Activated naive CD8-positive, alpha-beta T cell treated with anti-CD3 and anti-CD28 coated beads, Interleukin-2, amount 10 ng/mL, durations not matched to agents 7 days and 5 days (primary cell): Measurements from ENCODE around the gene ALDH1L1. TPM values are rescaled to one million over a fixed set of nuclear protein-coding genes. Genes with fewer than 3 reads are reported as not detected.

ENCODE experiments used
- ATAC-seq: fragments of 150-1000 bp; cut with Tn5 transposase; one replicate; pipeline ENCODE4 v1.10.0; 2021; ENCODE audit warnings: low read depth, moderate library complexity
- POLR2A ChIA-PET: fragments of 350-600 bp; sonication (Branson Sonifier 250); formaldehyde crosslinking; loops from one replicate; lab custom pipeline; 2021; ENCODE audit warnings: antibody characterized with exemption; lab: Charles Lee
- DNase-seq: peaks from one replicate; pipeline ENCODE4 v3.0.0; 2021
- H3K27ac Mint-ChIP-seq: one replicate; pipeline ENCODE4 v1.8.0; 2022; ENCODE audit warnings: mild to moderate bottlenecking, mixed read lengths
- H3K27me3 Mint-ChIP-seq: one replicate; pipeline ENCODE4 v1.8.0; 2022; ENCODE audit warnings: mild to moderate bottlenecking, moderate library complexity, mixed read lengths
- H3K36me3 Mint-ChIP-seq: one replicate; pipeline ENCODE4 v1.8.0; 2021; ENCODE audit warnings: mild to moderate bottlenecking, mixed read lengths
- H3K4me1 Mint-ChIP-seq: one replicate; pipeline ENCODE4 v1.8.0; 2021; ENCODE audit warnings: mixed read lengths
- H3K4me3 Mint-ChIP-seq: one replicate; pipeline ENCODE4 v1.8.0; 2022; ENCODE audit warnings: mild to moderate bottlenecking, moderate library complexity, mixed read lengths
- H3K9me3 Mint-ChIP-seq: one replicate; pipeline ENCODE4 v1.8.0; 2021; ENCODE audit warnings: mixed read lengths
- total RNA-seq, 2 experiments: library from RNA; stranded (reverse); gene quantifications; one replicate each; pipeline ENCODE4 v1.2.3, GENCODE V29; 2021

Gene ALDH1L1
- total RNA-seq, 2 experiments from 2014 or later, result not detected

DNA sequence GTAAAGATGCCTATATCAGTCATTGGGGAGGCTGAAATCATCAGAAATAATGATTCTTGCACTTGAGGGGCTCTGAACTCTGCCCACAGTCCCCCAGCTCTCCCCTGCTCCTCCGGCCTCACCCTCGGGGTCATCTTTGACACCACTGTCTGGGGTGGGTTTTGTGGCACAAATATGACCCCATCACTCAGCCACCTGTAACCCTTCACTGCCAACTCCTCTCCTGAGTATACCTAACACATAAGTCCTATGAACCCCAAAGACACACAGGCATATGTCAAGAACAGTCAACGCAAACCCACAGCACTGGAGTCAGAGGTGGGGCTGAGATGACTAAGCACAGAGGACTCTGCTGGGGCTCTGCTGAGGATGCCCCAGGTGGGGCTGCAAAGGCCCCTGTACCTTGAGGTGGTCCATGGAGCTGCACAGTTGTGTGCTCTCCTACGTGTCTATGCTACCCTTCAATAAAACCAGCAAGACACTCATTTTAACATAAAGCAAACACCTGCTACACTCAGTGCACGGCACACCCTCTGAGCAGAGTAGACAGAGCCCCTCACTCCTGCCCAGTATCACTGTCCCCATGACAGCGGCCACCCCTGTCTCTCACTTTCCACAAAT, 126.3 kb downstream of the ALDH1L1 start:
- Mint-ChIP-seq H3K27me3 (no peaks in the 10 kb centered on the region), H3K4me3 (no peak overlapping the region), H3K9me3 (no peaks in the 10 kb centered on the region), H3K27ac (no peak overlapping the region), H3K4me1 (peaks cover 10% of the 10 kb centered on the region), H3K36me3 (no peaks in the 10 kb centered on the region)
- DNase-seq (no peak), ATAC-seq (no peak)
- POLR2A ChIA-PET, result no interaction called here

Other genes with a start within 250 kb of the ALDH1L1 start
- not detected for gene ROPN1B, start 211.4 kb downstream of the ALDH1L1 start, total RNA-seq
- gene SLC41A3, start 96.5 kb downstream of the ALDH1L1 start, total RNA-seq, result 10 to 100 TPM; 32.2 to 32.4 TPM
- gene KLF15, start 176.8 kb upstream of the ALDH1L1 start, total RNA-seq, result under 1 TPM; 0.11 to 0.22 TPM
- not detected for gene CFAP100, start 214.3 kb upstream of the ALDH1L1 start, total RNA-seq